ENCODE data around the gene ZNF442.

Gene ZNF442

GRCh38 chr19:12350185-12350889 is 15.1 kb downstream of the ZNF442 start:
- CTCF ChIA-PET, result no interaction called here

GRCh38 chr19:12346896-12347295 is 18.6 kb downstream of the ZNF442 start:
- TF ChIP-seq CTCF (IDR thresholded peaks at IDR 0.05; ENCODE audit: control extremely low read depth, extremely low read depth, low read depth, missing control alignments), result no peak
- ChIA-PET CTCF (interaction anchor here (1.0 kb wide), 2 partner anchors 108 to 256 kb away, joined by 3 read pairs; no protein-coding TSS in a partner anchor), POLR2A (no interaction called here)
- DNase-seq (ENCODE audit: extremely low spot score), result no peak

More at GRCh38 chr19:12350185-12350889, 15.1 kb downstream of the ZNF442 start:
- POLR2A ChIA-PET, result no interaction called here
- no peak for TF ChIP-seq CTCF (IDR thresholded peaks at IDR 0.05; ENCODE audit: control extremely low read depth, extremely low read depth, low read depth, missing control alignments)
- no peak for DNase-seq (ENCODE audit: extremely low spot score)

- ChIA-PET CTCF (interaction anchor here (1.6 kb wide), 1 partner anchor 12 kb away, joined by 4 read pairs; the partner anchor contains the start of gene ZNF563), POLR2A (no interaction called here)
- DNase-seq (ENCODE audit: extremely low spot score), result no peak
- TF ChIP-seq CTCF (IDR thresholded peaks at IDR 0.05; ENCODE audit: control extremely low read depth, extremely low read depth, low read depth, missing control alignments), result no peak
Measured at GRCh38 chr19:12345197-12345596, 20.3 kb downstream of the ZNF442 start.

GRCh38 chr19:12333162-12334159 is 32.0 kb downstream of the ZNF442 start, which contains the start of gene ZNF563:
ZNF563 (minus strand) TSS chr19:12333633; CDS start chr19:12333482, 151 bp downstream.
- TF ChIP-seq CTCF (IDR thresholded peaks at IDR 0.05; ENCODE audit: control extremely low read depth, extremely low read depth, low read depth, missing control alignments), result no peak
- DNase-seq (ENCODE audit: extremely low spot score), result peak; percentile 94
- CTCF ChIA-PET, result interaction anchor here (1.0 to 1.9 kb wide), 6 partner anchors 12 to 745 kb away, joined by 3 to 12 read pairs (median 4); partner anchors contain the start of gene ZNF700
- POLR2A ChIA-PET, result interaction anchor here (0.5 to 2.1 kb wide), 6 partner anchors 22 to 267 kb away, joined by 4 to 14 read pairs (median 4); partner anchors contain the start of genes ZNF44 and ZNF442

- ChIA-PET CTCF (interaction anchor here (1.0 to 1.5 kb wide), 2 partner anchors 29 to 271 kb away, joined by 3 to 4 read pairs; no protein-coding TSS in a partner anchor), POLR2A (no interaction called here)
- peak; percentile 85 for DNase-seq (ENCODE audit: extremely low spot score)
- no peak for TF ChIP-seq CTCF (IDR thresholded peaks at IDR 0.05; ENCODE audit: control extremely low read depth, extremely low read depth, low read depth, missing control alignments)
Measured at GRCh38 chr19:12331211-12331941, 34.1 kb downstream of the ZNF442 start.

All from GM10248 (cell line).